Spleen (tissue), 11 donors: ENCODE measurements around the gene RNF224. TPM values are rescaled to one million over a fixed set of nuclear protein-coding genes. Genes with fewer than 3 reads are reported as not detected.
"Not testable (repeated sequence)": the region's sequence is repeated elsewhere in the genome, so short reads cannot be mapped to it uniquely, and the experiment has no call there.

ENCODE experiments used
- DNase-seq: peaks from one replicate; pipeline ENCODE4 v3.0.0-alpha.2; 2020
- H3K27ac ChIP-seq, 8 donors: fragments of 200-600 bp; sonication (generic) in 7 of 8; 1 replicate in 4 of 8; 2 replicates in 4 of 8; pipeline versions ENCODE4 v1.5.0 to v1.8.0; 2016 to 2021; ENCODE audit warnings: inconsistent platforms in 4 of 8, mild to moderate bottlenecking in 4 of 8, moderate library complexity in 1 of 8
- H3K27me3 ChIP-seq, 7 donors: fragments of 200-600 bp; sonication (generic) in 6 of 7; replicated peaks in 1 of 7; 1 replicate in 4 of 7; 2 replicates in 3 of 7; pipeline versions ENCODE4 v1.5.0 to v1.8.0; 2016 to 2021; ENCODE audit warnings: inconsistent platforms in 3 of 7, mild to moderate bottlenecking in 1 of 7
- H3K36me3 ChIP-seq, 6 donors: fragments of 200-600 bp; sonication (generic) in 5 of 6; 1 replicate in 4 of 6; 2 replicates in 2 of 6; pipeline versions ENCODE4 v1.5.0 to v1.8.0; 2016 to 2021; ENCODE audit warnings: inconsistent platforms in 2 of 6
- H3K4me1 ChIP-seq, 6 donors: fragments of 200-600 bp; sonication (generic) in 5 of 6; 1 replicate in 3 of 6; 2 replicates in 3 of 6; pipeline versions ENCODE4 v1.5.0 to v1.8.0; 2016 to 2021; ENCODE audit warnings: inconsistent platforms in 3 of 6
- H3K4me3 ChIP-seq, 8 donors: fragments of 200-600 bp; sonication (generic) in 7 of 8; 1 replicate in 4 of 8; 2 replicates in 4 of 8; pipeline versions ENCODE4 v1.5.0 to v1.8.0; 2016 to 2021; ENCODE audit warnings: inconsistent platforms in 4 of 8, mild to moderate bottlenecking in 4 of 8, moderate library complexity in 2 of 8
- H3K9me3 ChIP-seq, 8 donors: fragments of 200-600 bp; sonication (generic) in 7 of 8; 1 replicate in 4 of 8; 2 replicates in 4 of 8; pipeline versions ENCODE4 v1.5.0 to v1.8.0; 2016 to 2021; ENCODE audit warnings: inconsistent platforms in 4 of 8
- POLR2A ChIP-seq, 3 donors: fragments of 450-650 bp; IDR thresholded peaks; one replicate each; pipeline ENCODE4 v1.5.1; 2017; ENCODE audit warnings: antibody characterized with exemption in 3 of 3, mild to moderate bottlenecking in 1 of 3
- POLR2AphosphoS5 ChIP-seq, 3 donors: sonication (generic); formaldehyde crosslinking; IDR thresholded peaks; one replicate each; pipeline ENCODE4 v1.5.1; 2017; ENCODE audit warnings: antibody characterized with exemption in 3 of 3
- WGBS, 5 donors: extraction: QIAGEN DNeasy Blood & Tissue Kit in 3 of 5; methylation state at CpG; one replicate each; pipeline versions ENCODE4 v1.1.5 to v1.1.7; 2013 to 2018; 5-methylcytosine and 5-hydroxymethylcytosine counted together
- intact Hi-C: fragments of 100-400 bp; cut with DNase I; formaldehyde crosslinking; loops from one replicate; pipeline ENCODE4 v1.15.0; 2023; ENCODE audit warnings: low total_unique reads
- polyA plus RNA-seq, 3 donors: library from polyadenylated mRNA; stranded (reverse); fragments of 200-250 nt; gene quantifications; one replicate each; pipeline ENCODE4 v1.2.1, GENCODE V29; 2013
- total RNA-seq, 7 donors: library from RNA; depleted of rRNA in 3 of 7; stranded (reverse); fragments of >200 nt in 3 of 7; fragmentation: NEBNext Ultra II Directional in 4 of 7; extraction: Animal tissue kit (Norgen Biotek cat#: 25700) in 4 of 7; gene quantifications; one replicate each; pipeline versions ENCODE4 v1.1.0 to v1.2.1, GENCODE V29; 2016 to 2021
- TF ChIP-seq, protein P1 (sequence below), 11 experiments: fragments of 200-600 bp in 7 of 11; fragments of 450-650 bp in 4 of 11; sonication (generic) in 4 of 11; IDR thresholded peaks in 8 of 11; conservative IDR thresholded peaks in 3 of 11; 1 replicate in 7 of 11; 2 replicates in 4 of 11; pipeline versions ENCODE4 v1.4.0 to v1.8.0; 2016 to 2021; ENCODE audit warnings: antibody characterized with exemption in 11 of 11, inconsistent platforms in 4 of 11, mild to moderate bottlenecking in 1 of 11
- donor health status: healthy with polysubstance abuse.
- donor health status: DM: no; HTN: no; CAD: no; lungs with moderate emphysema.
- donor health status: DM: no; HTN: no; CAD: no.
- donor health status: Bipolar disorder and iron deficiency.
- donor health status: healthy.
- donor health status: DM: no; HTN: no; CAD: no.
- donor health status: DM: yes; HTN: yes; CAD: no.

Gene RNF224
- total and polyA plus RNA-seq, 10 donors: not detected

DNA sequence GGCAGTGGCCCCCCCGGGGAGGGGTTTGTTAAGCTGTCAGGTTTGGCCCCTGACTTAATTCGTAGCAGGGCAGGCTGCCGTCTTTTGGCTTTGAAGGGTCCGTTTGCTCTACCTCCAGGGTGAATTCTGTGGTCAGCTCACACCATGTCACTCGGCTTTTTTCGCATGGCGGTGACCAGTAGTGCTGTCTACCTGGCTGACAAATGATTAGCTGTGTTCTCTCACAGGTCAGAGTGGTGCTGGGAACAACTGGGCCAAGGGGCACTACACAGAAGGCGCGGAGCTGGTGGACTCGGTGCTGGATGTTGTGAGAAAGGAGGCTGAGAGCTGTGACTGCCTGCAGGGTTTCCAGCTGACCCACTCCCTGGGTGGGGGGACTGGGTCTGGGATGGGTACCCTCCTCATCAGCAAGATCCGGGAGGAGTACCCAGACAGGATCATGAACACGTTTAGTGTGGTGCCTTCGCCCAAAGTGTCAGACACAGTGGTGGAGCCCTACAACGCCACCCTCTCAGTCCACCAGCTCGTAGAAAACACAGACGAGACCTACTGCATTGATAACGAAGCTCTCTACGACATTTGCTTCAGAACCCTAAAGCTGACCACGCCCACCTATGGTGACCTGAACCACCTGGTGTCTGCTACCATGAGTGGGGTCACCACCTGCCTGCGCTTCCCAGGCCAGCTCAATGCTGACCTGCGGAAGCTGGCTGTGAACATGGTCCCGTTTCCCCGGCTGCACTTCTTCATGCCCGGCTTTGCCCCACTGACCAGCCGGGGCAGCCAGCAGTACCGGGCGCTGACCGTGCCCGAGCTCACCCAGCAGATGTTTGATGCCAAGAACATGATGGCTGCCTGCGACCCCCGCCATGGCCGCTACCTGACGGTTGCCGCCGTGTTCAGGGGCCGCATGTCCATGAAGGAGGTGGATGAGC is 15.2 kb downstream of the RNF224 start:
- TF ChIP-seq POLR2AphosphoS5 (IDR thresholded peaks at IDR 0.05) (peak in 1 of 3 donors; percentile 48), POLR2A (IDR thresholded peaks at IDR 0.05) (no peak)
- TF ChIP-seq, protein P1, sequence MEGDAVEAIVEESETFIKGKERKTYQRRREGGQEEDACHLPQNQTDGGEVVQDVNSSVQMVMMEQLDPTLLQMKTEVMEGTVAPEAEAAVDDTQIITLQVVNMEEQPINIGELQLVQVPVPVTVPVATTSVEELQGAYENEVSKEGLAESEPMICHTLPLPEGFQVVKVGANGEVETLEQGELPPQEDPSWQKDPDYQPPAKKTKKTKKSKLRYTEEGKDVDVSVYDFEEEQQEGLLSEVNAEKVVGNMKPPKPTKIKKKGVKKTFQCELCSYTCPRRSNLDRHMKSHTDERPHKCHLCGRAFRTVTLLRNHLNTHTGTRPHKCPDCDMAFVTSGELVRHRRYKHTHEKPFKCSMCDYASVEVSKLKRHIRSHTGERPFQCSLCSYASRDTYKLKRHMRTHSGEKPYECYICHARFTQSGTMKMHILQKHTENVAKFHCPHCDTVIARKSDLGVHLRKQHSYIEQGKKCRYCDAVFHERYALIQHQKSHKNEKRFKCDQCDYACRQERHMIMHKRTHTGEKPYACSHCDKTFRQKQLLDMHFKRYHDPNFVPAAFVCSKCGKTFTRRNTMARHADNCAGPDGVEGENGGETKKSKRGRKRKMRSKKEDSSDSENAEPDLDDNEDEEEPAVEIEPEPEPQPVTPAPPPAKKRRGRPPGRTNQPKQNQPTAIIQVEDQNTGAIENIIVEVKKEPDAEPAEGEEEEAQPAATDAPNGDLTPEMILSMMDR (IDR thresholded peaks at IDR 0.05 in 8 of 11, conservative IDR thresholded peaks at IDR 0.05 in 3 of 11): no peak
- intact Hi-C loops: no loop called here
- Histone ChIP-seq H3K27ac (peak overlapping the region; percentile 74 to 99 (median 95)), H3K4me3 (peak overlapping the region; percentile 75 to 94 (median 81)), H3K9me3 (no peaks in the 10 kb centered on the region), H3K27me3 (no peaks in the 10 kb centered on the region), H3K4me1 (peaks cover 18 to 64% (median 52%) of the 10 kb centered on the region in 6 donors), H3K36me3 (peaks cover 0 to 24% (median 18%) of the 10 kb centered on the region in 6 donors)
- no peak for DNase-seq
- WGBS, 5 donors: 79 to 87% (median 80%) methylated on average over 31 to 36 of the region's 36 CpGs

DNA sequence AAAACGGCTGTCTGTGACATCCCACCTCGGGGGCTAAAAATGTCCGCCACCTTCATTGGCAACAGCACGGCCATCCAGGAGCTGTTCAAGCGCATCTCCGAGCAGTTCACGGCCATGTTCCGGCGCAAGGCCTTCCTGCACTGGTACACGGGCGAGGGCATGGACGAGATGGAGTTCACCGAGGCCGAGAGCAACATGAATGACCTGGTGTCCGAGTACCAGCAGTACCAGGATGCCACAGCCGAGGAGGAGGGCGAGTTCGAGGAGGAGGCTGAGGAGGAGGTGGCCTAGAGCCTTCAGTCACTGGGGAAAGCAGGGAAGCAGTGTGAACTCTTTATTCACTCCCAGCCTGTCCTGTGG is 15.9 kb downstream of the RNF224 start:
- peak in 1 of 3 donors; percentile 62 for TF ChIP-seq POLR2AphosphoS5 (IDR thresholded peaks at IDR 0.05)
- Histone ChIP-seq H3K4me3 (peak overlapping the region in 1 of 8 donors; percentile 94), H3K4me1 (peaks cover 18 to 57% (median 48%) of the 10 kb centered on the region in 6 donors), H3K36me3 (peaks cover 0 to 24% (median 18%) of the 10 kb centered on the region in 6 donors)
- H3K9me3 ChIP-seq, DNase-seq, H3K27me3 ChIP-seq, H3K27ac ChIP-seq, intact Hi-C loops: not testable (repeated sequence)
- WGBS, 5 donors: 87 to 92% (median 92%) methylated on average over 12 to 18 of the region's 18 CpGs

DNA sequence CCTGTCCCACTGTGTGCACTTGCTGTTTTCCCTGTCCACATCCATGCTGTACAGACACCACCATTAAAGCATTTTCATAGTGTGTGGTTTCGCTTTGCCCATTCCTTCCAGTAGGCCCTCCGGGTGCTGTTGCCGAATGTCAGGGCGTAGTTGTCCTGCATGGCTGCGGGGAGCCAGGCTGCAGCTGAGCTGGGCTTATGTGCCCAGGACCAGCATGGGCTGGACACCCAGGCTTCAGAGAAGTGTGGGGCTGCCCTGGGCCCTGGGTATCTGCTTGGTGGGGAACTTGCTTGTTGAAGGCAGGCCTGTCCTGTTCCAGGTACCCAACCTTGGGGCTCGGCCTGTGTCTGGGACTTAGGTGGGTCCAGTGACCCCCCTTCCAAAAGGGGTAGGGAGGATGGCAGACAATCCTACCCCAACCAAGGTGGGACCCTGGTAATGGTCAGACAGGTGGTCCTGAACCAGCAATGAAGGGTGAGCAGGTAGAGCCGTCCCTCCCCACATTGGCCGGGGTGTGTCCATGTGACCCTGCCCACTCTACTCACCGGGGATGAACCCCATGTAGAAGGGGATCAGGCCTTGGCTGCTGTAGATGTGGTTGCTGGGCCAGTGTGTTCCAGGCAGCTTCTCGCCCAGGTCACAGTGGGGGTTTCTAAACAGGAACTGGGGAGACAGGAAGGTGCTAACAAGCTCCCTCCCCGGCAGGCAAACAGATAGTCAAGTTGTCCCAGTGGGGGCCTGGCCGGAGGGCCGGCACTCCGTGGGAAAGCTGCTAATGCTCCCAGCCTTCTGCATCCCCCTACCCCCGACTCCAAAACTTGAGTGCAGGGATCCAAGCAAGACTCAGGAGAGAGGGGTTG is 16.6 kb downstream of the RNF224 start:
- peak overlapping the region in 2 of 8 donors; percentile 1 to 29 for H3K27ac ChIP-seq
- intact Hi-C loops: no loop called here
- TF ChIP-seq POLR2A (IDR thresholded peaks at IDR 0.05) (no peak), POLR2AphosphoS5 (IDR thresholded peaks at IDR 0.05) (peak in 1 of 3 donors; percentile 65)
- TF ChIP-seq, protein P1 (IDR thresholded peaks at IDR 0.05 in 8 of 11, conservative IDR thresholded peaks at IDR 0.05 in 3 of 11): no peak
- no peak overlapping the region for H3K4me3 ChIP-seq
- H3K36me3 ChIP-seq: peaks cover 0 to 24% (median 18%) of the 10 kb centered on the region in 6 donors
- no peaks in the 10 kb centered on the region for H3K27me3 ChIP-seq
- H3K4me1 ChIP-seq: peaks cover 18 to 51% (median 42%) of the 10 kb centered on the region in 6 donors
- no peak for DNase-seq
- WGBS, 5 donors: 68 to 79% (median 74%) methylated on average over 13 to 15 of the region's 15 CpGs
- no peaks in the 10 kb centered on the region for H3K9me3 ChIP-seq

DNA sequence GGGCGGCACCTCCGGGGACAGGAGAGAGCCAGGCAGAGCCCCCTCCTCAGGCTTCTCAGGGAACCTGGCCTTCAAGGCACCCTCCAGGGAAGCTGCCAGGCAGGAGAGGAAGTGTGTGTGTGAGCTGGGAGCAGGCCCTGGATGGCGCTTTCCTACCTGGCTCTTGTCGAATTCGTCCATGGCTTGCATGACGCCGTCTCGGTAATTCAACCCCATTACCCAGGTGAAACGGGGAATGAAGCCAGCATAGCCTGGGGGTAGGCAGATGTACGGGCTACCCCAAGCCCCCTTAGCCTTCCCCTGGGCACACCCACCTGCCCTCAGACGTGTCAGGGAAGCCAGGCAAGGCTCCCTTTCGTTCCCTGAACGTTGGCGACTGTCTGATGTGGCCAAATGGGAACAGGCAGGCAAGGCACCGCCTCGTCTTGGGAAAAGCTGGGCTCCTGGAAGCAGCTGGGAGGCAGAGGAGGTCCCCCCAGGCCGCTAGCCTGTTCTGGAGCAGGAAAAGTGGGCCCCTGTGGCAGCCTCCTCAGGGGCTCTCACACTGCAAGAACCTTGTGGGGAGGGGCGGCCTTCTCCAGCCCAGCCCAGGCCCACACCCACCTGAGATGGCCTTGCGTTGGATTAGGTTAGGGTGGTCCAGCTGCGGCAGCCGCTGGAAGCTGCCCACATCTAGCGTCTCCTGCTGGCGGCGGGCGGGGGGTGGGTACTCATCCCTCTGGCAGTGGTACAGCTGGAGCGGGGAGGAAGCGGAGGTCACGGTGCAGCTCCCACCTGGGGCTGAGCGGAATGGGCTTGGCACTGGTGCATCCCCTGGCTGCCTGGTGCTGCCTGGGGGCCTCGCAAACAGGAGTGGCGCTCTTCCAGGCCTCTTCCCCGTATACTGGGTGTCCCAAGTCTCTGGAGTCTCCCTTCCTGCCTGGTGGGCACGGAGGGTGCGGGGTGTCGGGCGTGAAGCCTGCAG is 17.5 kb downstream of the RNF224 start:
- H3K4me1 ChIP-seq: peaks cover 15 to 42% (median 34%) of the 10 kb centered on the region in 6 donors
- H3K27me3 ChIP-seq: no peaks in the 10 kb centered on the region
- DNase-seq: no peak
- H3K4me3 ChIP-seq: no peak overlapping the region
- intact Hi-C loops: no loop called here
- H3K36me3 ChIP-seq: peaks cover 0 to 24% (median 18%) of the 10 kb centered on the region in 6 donors
- H3K27ac ChIP-seq: peak overlapping the region in 2 of 8 donors; percentile 1 to 29
- no peaks in the 10 kb centered on the region for H3K9me3 ChIP-seq
- TF ChIP-seq POLR2AphosphoS5 (IDR thresholded peaks at IDR 0.05): peak in 1 of 3 donors; percentile 23
- TF ChIP-seq, protein P1 (IDR thresholded peaks at IDR 0.05 in 8 of 11, conservative IDR thresholded peaks at IDR 0.05 in 3 of 11): no peak
- 75 to 88% (median 79%) methylated on average over 19 to 36 of the region's 36 CpGs for WGBS, 5 donors
